Upper lobe of left lung (tissue), 6 donors: ENCODE data around the gene SFXN5. TPM values are rescaled to one million over a fixed set of nuclear protein-coding genes. Genes with fewer than 3 reads are reported as not detected.
A peak's percentile ranks its signal among the peaks of the same experiment; 100 is the strongest.

Experiments used
- ATAC-seq, 2 donors: fragments of 200-7000 bp; cut with Tn5 transposase; one replicate each; pipeline ENCODE4 v1.9.1; 2022; ENCODE audit warnings: mild to moderate bottlenecking in 2 of 2, moderate library complexity in 2 of 2; ENCODE audit not compliant: low FRiP score in 2 of 2
- DNase-seq, 2 donors: peaks; one replicate each; pipeline ENCODE4 v3.0.0-alpha.2; 2019 to 2020
- H3K27ac ChIP-seq, 4 donors: fragments of 200-600 bp; sonication (generic); one replicate each; pipeline ENCODE4 v1.5.1; 2016 to 2019
- H3K27me3 ChIP-seq, 4 donors: fragments of 200-600 bp; sonication (generic); one replicate each; pipeline ENCODE4 v1.5.1; 2017 to 2019
- H3K36me3 ChIP-seq, 4 donors: fragments of 200-600 bp; sonication (generic); one replicate each; pipeline ENCODE4 v1.5.1; 2016 to 2019
- H3K4me1 ChIP-seq, 4 donors: fragments of 200-600 bp; sonication (generic); one replicate each; pipeline ENCODE4 v1.5.1; 2018 to 2019
- H3K4me3 ChIP-seq, 4 donors: fragments of 200-600 bp; sonication (generic); one replicate each; pipeline ENCODE4 v1.5.1; 2017 to 2019; ENCODE audit warnings: mild to moderate bottlenecking in 2 of 4, moderate library complexity in 1 of 4
- H3K9me3 ChIP-seq, 4 donors: fragments of 200-600 bp; sonication (generic); one replicate each; pipeline ENCODE4 v1.5.1; 2018 to 2019
- CTCF ChIP-seq, 6 experiments: fragments of 450-650 bp in 4 of 6; fragments of 200-600 bp in 2 of 6; sonication (generic) in 2 of 6; IDR thresholded peaks; one replicate each; pipeline ENCODE4 v1.5.1; 2016 to 2019; ENCODE audit warnings: antibody characterized with exemption in 6 of 6
- EP300 ChIP-seq, 4 donors: sonication (generic); formaldehyde crosslinking; IDR thresholded peaks; one replicate each; pipeline ENCODE4 v1.5.1; 2017; ENCODE audit warnings: antibody characterized with exemption in 4 of 4, control low read depth in 2 of 4
- POLR2A ChIP-seq, 4 donors: fragments of 450-650 bp; IDR thresholded peaks; one replicate each; pipeline ENCODE4 v1.5.1; 2016 to 2017; ENCODE audit warnings: antibody characterized with exemption in 4 of 4, mild to moderate bottlenecking in 2 of 4
- POLR2AphosphoS5 ChIP-seq, 2 donors: sonication (generic); formaldehyde crosslinking; IDR thresholded peaks; one replicate each; pipeline ENCODE4 v1.5.1; 2017; ENCODE audit warnings: antibody characterized with exemption in 2 of 2
- WGBS, 2 donors: methylation state at CpG; one replicate each; pipeline ENCODE4 v1.1.5; 2017 to 2018; 5-methylcytosine and 5-hydroxymethylcytosine counted together
- total RNA-seq, 6 donors: library from RNA; depleted of rRNA in 4 of 6; stranded (reverse); fragments of >200 nt in 4 of 6; gene quantifications; one replicate each; pipeline versions ENCODE4 v1.1.0 to v1.2.1, GENCODE V29; 2016 to 2021
- donor health status: DM: no; HTN: no; CAD: no; lungs with moderate emphysema.
- donor health status: DM: no; HTN: yes; CAD: no; lungs with severe emphysema.

SFXN5 gene
- total RNA-seq, 6 donors from 2014 or later: 10.8 to 44.0 (median 13.7) TPM

- H3K27ac ChIP-seq: no peak overlapping the region
- TF ChIP-seq EP300 (IDR thresholded peaks at IDR 0.05) (no peak), CTCF (IDR thresholded peaks at IDR 0.05) (no peak), POLR2AphosphoS5 (IDR thresholded peaks at IDR 0.05) (no peak), POLR2A (IDR thresholded peaks at IDR 0.05) (no peak)
- H3K4me1 ChIP-seq: peaks cover 5 to 13% (median 10%) of the 10 kb centered on the region in 4 donors
- ATAC-seq (no peak), DNase-seq (peak in 1 of 2 donors; percentile 19)
- WGBS, 2 donors: 87 to 94% methylated on average over 9 of the region's 9 CpGs
- no peak overlapping the region for H3K4me3 ChIP-seq
- peaks cover 0 to 3% (median 0%) of the 10 kb centered on the region in 4 donors for H3K27me3 ChIP-seq
- H3K36me3 ChIP-seq: peaks cover 0 to 23% (median 10%) of the 10 kb centered on the region in 4 donors
- H3K9me3 ChIP-seq: no peaks in the 10 kb centered on the region
Measured at GRCh38 chr2:72894514-72894913, 177.0 kb downstream of the SFXN5 start.

GRCh38 chr2:72893594-72894319 is 177.8 kb downstream of the SFXN5 start:
- Histone ChIP-seq H3K4me3 (no peak overlapping the region), H3K27ac (no peak overlapping the region), H3K27me3 (peaks cover 0 to 3% (median 0%) of the 10 kb centered on the region in 4 donors), H3K4me1 (peaks cover 9 to 19% (median 10%) of the 10 kb centered on the region in 4 donors), H3K36me3 (peaks cover 0 to 27% (median 10%) of the 10 kb centered on the region in 4 donors), H3K9me3 (no peaks in the 10 kb centered on the region)
- DNase-seq: peak in 1 of 2 donors; percentile 35
- TF ChIP-seq POLR2AphosphoS5 (IDR thresholded peaks at IDR 0.05) (no peak), EP300 (IDR thresholded peaks at IDR 0.05) (no peak), POLR2A (IDR thresholded peaks at IDR 0.05) (no peak), CTCF (IDR thresholded peaks at IDR 0.05) (peak in 4 of 6 experiments; percentile 27 to 61 (median 38))
- ATAC-seq: peak; percentile 61 to 65
- WGBS, 2 donors: 61 to 65% methylated on average over 11 to 15 of the region's 15 CpGs

GRCh38 chr2:72892506-72893173 is 178.9 kb downstream of the SFXN5 start:
- 17 to 24% methylated on average over 9 to 10 of the region's 11 CpGs for WGBS, 2 donors
- TF ChIP-seq POLR2A (IDR thresholded peaks at IDR 0.05) (no peak), POLR2AphosphoS5 (IDR thresholded peaks at IDR 0.05) (no peak), EP300 (IDR thresholded peaks at IDR 0.05) (no peak), CTCF (IDR thresholded peaks at IDR 0.05) (peak; percentile 46 to 80 (median 62))
- Histone ChIP-seq H3K27me3 (peaks cover 0 to 3% (median 0%) of the 10 kb centered on the region in 4 donors), H3K4me1 (peaks cover 19 to 28% (median 20%) of the 10 kb centered on the region in 4 donors), H3K27ac (no peak overlapping the region), H3K4me3 (no peak overlapping the region), H3K9me3 (no peaks in the 10 kb centered on the region), H3K36me3 (peaks cover 0 to 27% (median 10%) of the 10 kb centered on the region in 4 donors)
- ATAC-seq (peak; percentile 72 to 79), DNase-seq (peak; percentile 68 to 70)

Other genes starting within 250 kb of the SFXN5 start
- gene EXOC6B, start 245.7 kb downstream of the SFXN5 start, total RNA-seq: 10 to 100 TPM; 11.0 to 56.6 (median 24.0) TPM
- 10 to 100 TPM; 26.2 to 49.2 (median 34.2) TPM for gene SPR, start 184.3 kb downstream of the SFXN5 start, total RNA-seq
- gene EMX1, start 154.2 kb downstream of the SFXN5 start, total RNA-seq: not detected
- gene RAB11FIP5, start 41.2 kb upstream of the SFXN5 start, total RNA-seq: 10 to 100 TPM; 21.0 to 35.3 (median 29.9) TPM
- under 1 TPM in 3 of 6 donors, not detected in 3; 0.09 to 0.15 (median 0.10) TPM for gene NOTO, start 130.9 kb upstream of the SFXN5 start, total RNA-seq
- 10 to 100 TPM; 18.1 to 58.8 (median 21.2) TPM for gene SMYD5, start 142.5 kb upstream of the SFXN5 start, total RNA-seq
- gene PRADC1, start 161.5 kb upstream of the SFXN5 start, total RNA-seq: 10 to 100 TPM in 5 of 6 donors, 1 to 10 TPM in 1; 6.7 to 21.6 (median 16.3) TPM
- 100 to 1,000 TPM in 5 of 6 donors, 10 to 100 TPM in 1; 70.2 to 183 (median 129) TPM for gene CCT7, start 162.6 kb upstream of the SFXN5 start, total RNA-seq
- gene FBXO41, start 212.8 kb upstream of the SFXN5 start, total RNA-seq: 1 to 10 TPM; 1.5 to 9.4 (median 3.9) TPM
- under 1 TPM in 1 of 6 donors, not detected in 5; 0.10 TPM for gene EGR4, start 221.8 kb upstream of the SFXN5 start, total RNA-seq